Astrocyte of the cerebellum (primary cell): ENCODE results near the gene TMCC1.

Source experiments
- DNase-seq: peaks from one replicate; pipeline ENCODE4 v3.0.0-alpha.2; 2011; ENCODE audit warnings: low read depth
- H3K4me3 ChIP-seq: 2 replicates; pipeline ENCODE4 v1.5.1; 2011; ENCODE audit warnings: mild to moderate bottlenecking, low read depth, low read length, moderate library complexity
- in situ Hi-C: cut with HindIII; loops from 2 replicates; pipeline ENCODE4 v1.10.0; 2017; ENCODE audit warnings: low sequenced_read_pairs
- TF ChIP-seq, protein P1 (sequence below): IDR thresholded peaks from 2 replicates; pipeline ENCODE4 v1.5.1; 2012; ENCODE audit warnings: low read length, low read depth, moderate library complexity, mild to moderate bottlenecking; ENCODE audit errors: missing control alignments

The TMCC1 gene

DNA sequence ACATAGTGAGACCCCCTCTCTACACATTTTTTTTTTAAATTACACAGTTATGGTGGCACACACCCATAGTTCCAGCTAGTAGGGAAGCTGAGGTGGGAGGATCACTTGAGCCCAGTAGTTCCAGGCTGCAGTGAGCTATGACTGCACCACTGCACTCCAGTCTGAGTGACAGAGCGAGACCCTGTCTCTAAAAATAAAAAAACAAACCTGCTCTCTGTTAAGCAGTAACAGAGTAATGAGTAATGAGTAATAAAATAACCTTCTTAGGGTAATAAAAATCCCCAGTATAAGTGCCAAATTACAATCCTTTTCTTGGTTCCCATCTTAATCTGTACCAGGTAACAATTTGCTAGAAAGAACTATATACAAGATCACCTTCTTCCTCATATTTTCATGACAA is 221.1 kb downstream of the TMCC1 start:
- TF ChIP-seq, protein P1, sequence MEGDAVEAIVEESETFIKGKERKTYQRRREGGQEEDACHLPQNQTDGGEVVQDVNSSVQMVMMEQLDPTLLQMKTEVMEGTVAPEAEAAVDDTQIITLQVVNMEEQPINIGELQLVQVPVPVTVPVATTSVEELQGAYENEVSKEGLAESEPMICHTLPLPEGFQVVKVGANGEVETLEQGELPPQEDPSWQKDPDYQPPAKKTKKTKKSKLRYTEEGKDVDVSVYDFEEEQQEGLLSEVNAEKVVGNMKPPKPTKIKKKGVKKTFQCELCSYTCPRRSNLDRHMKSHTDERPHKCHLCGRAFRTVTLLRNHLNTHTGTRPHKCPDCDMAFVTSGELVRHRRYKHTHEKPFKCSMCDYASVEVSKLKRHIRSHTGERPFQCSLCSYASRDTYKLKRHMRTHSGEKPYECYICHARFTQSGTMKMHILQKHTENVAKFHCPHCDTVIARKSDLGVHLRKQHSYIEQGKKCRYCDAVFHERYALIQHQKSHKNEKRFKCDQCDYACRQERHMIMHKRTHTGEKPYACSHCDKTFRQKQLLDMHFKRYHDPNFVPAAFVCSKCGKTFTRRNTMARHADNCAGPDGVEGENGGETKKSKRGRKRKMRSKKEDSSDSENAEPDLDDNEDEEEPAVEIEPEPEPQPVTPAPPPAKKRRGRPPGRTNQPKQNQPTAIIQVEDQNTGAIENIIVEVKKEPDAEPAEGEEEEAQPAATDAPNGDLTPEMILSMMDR: no peak
- in situ Hi-C loops: no loop called here
- no peak overlapping the region for H3K4me3 ChIP-seq
- no peak for DNase-seq

DNA sequence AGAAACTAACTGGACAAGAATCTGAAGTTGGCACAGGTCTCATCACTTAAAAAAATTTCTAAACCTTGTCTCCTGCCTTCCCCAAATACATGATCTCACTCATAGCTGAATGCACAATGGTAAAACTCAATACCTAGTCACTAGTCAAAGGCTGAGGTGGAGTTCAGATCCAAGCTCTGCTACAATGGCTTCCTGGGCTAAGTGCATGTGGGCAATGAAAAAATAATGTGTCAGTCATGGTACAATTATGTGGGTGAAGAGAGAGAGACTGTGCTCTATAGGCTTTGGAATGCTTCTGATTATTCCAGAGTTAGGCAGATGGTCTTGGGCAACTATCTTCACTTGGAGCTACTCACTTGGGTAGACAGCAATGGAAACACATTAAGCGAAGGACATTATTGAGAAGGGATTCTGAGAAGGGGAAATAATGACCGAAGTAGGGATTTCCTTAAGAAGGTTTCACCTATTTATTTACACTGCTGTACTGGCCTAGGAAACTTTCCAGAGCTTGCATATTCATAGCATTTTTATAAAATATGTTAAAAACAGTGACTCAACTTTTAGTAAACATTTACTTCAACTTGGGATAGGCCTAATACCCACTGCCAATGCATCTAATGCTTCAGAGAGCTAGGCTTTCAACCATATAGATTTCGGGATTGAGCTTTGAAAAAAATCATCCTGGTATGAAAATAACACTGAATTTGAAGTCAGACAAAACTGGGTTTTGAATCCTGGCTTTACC is 228.3 kb downstream of the TMCC1 start:
- TF ChIP-seq, protein P1: no peak
- H3K4me3 ChIP-seq: no peak overlapping the region
- DNase-seq: no peak
- in situ Hi-C loops: no loop called here

DNA sequence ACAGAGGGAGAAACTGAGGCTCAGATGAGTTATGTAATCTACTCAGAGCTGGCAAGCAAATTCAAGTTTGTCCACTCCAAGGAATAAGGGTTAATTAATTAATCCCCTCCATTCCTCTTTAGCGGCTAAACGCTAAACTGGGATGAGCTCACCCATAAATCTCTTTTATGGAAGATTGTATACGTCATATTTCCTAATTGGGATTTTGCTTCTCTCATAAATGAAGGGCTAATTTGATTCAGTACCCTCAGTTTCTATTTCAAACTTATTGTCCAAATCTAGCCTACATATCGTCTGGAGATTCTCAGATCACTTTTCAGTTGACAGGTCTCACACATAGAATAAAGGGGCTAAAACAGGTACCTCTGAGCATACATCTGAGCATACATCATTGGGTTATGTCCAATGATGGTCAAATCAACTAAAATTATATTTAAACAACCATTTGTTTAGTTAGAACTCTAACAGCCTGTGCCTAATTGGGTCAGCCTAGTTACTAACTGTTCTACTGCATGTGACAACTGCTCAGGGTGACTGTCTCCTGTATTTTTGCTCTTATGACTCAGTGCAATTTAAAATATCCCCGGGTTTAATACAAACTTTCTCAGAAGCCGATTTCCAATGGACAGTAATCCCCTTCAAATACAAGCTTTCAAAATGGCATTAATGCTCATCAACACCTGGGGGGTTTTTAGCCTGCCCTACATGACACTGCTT is 229.4 kb downstream of the TMCC1 start:
- DNase-seq: no peak
- in situ Hi-C loops: no loop called here
- TF ChIP-seq, protein P1: no peak
- no peak overlapping the region for H3K4me3 ChIP-seq

DNA sequence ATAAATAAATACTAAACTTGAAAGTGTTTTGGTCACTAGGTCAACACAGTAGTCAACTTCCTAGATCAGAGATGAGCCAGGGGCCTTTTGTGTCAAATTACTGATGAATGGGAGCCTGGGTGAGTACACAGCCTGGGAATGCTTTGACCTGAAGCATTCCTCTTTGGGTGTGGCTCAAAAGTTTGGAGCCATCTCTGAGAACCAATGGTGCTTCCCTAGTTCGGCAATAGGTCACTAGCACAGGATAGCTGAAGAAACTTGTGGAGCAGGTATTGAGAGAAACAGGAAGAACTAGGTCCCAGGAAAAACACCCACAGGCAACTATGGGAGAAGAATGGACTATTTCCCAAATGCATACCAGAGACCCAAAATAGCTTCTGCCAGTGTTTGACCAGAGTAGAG is 230.5 kb downstream of the TMCC1 start:
- in situ Hi-C loops: no loop called here
- TF ChIP-seq, protein P1: no peak
- no peak for DNase-seq
- H3K4me3 ChIP-seq: no peak overlapping the region

DNA sequence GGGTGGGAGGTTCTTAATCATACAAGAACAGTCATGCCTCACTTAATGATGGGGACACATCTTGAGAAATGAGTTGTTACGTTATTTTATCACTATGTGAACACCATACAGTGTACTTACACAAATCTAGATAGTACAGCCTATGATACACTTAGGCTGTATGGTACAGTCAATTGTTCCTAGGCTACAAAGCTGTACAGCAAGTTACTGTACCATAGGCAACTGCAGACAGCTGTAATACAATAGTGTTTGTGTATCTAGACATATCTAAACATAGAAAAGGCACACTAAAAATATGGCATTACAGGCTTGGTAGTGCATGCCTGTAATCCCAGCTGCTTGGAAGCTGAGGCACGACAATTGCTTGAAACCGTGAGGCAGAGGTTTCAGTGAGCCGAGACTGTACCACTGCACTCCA is 231.3 kb downstream of the TMCC1 start:
- TF ChIP-seq, protein P1: no peak
- no peak overlapping the region for H3K4me3 ChIP-seq
- in situ Hi-C loops: no loop called here
- no peak for DNase-seq

DNA sequence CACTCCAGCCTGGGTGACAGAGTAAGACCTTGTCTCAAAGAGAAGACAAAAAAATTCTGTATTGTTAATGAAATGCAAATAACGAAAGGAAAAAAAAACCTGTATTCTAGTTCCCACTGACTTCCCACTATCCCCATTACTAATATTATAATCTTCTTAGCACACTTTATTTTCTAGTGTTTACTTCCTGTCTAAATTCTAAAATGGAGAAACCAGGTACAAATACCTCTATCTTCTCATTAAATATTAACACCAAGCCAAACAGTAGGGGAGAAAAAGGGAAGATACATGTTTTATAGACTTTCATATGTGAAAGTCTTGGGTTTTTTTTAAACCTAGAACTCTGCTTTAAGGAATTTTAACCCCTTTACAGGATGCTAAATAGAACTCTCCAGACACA is 231.7 kb downstream of the TMCC1 start:
- H3K4me3 ChIP-seq: no peak overlapping the region
- TF ChIP-seq, protein P1: no peak
- in situ Hi-C loops: no loop called here
- DNase-seq: no peak
